SIG-M5 treated with dmso at 0.1 percent for 504 hours (cell line): ENCODE measurements around the gene ADAMTS17.

Experiments
- DNase-seq: peaks from one replicate; lab custom pipeline; 2025; ENCODE audit not compliant: unreplicated experiment; lab: John Stamatoyannopoulos, UW

Gene ADAMTS17

GRCh38 chr15:100310513-100311153 is 31.1 kb downstream of the ADAMTS17 start:
- DNase-seq, result no peak

GRCh38 chr15:100310041-100310405 is 31.8 kb downstream of the ADAMTS17 start:
- no peak for DNase-seq

GRCh38 chr15:100309109-100310040 is 32.4 kb downstream of the ADAMTS17 start:
- no peak for DNase-seq

GRCh38 chr15:100308608-100309007 is 33.2 kb downstream of the ADAMTS17 start:
- DNase-seq, result no peak

GRCh38 chr15:100308213-100308600 is 33.6 kb downstream of the ADAMTS17 start:
- DNase-seq, result peak; percentile 61

- no peak for DNase-seq
Measured at GRCh38 chr15:100307241-100308212, 34.2 kb downstream of the ADAMTS17 start.

- DNase-seq, result no peak
Measured at GRCh38 chr15:100306098-100306497, 35.7 kb downstream of the ADAMTS17 start.

- DNase-seq, result no peak
Measured at GRCh38 chr15:100301910-100302431, 39.8 kb downstream of the ADAMTS17 start.

GRCh38 chr15:100298257-100298656 is 43.5 kb downstream of the ADAMTS17 start:
- DNase-seq, result no peak

GRCh38 chr15:100297812-100298211 is 44.0 kb downstream of the ADAMTS17 start:
- no peak for DNase-seq

GRCh38 chr15:100295939-100296565 is 45.7 kb downstream of the ADAMTS17 start:
- no peak for DNase-seq

GRCh38 chr15:100292010-100292409 is 49.8 kb downstream of the ADAMTS17 start:
- no peak for DNase-seq

GRCh38 chr15:100291106-100291505 is 50.7 kb downstream of the ADAMTS17 start:
- peak; percentile 6 for DNase-seq

GRCh38 chr15:100285641-100286295 is 56.0 kb downstream of the ADAMTS17 start:
- no peak for DNase-seq

GRCh38 chr15:100284701-100285100 is 57.1 kb downstream of the ADAMTS17 start:
- no peak for DNase-seq

- DNase-seq, result no peak
Measured at GRCh38 chr15:100284191-100284590, 57.6 kb downstream of the ADAMTS17 start.

GRCh38 chr15:100281096-100281917 is 60.5 kb downstream of the ADAMTS17 start:
- DNase-seq, result no peak

- no peak for DNase-seq
Measured at GRCh38 chr15:100279849-100280248, 61.9 kb downstream of the ADAMTS17 start.

GRCh38 chr15:100279446-100279845 is 62.3 kb downstream of the ADAMTS17 start:
- DNase-seq, result no peak
